HG02981 (cell line): ENCODE measurements around the gene CES3.
A peak's percentile ranks its signal among the peaks of the same experiment; 100 is the strongest.

Experiments
- ATAC-seq: cut with Tn5 transposase; IDR thresholded peaks from one replicate; pipeline ENCODE4 v1.9.1; 2021; ENCODE audit warnings: mild to moderate bottlenecking, moderate library complexity; ENCODE audit not compliant: unreplicated experiment

CES3 gene

GRCh38 chr16:67000384-67001351 lies 39.6 kb downstream of the CES3 start:
- no peak for ATAC-seq

- no peak for ATAC-seq
These were observed 40.7 kb downstream of the CES3 start for GRCh38 chr16:67001726-67002125.

GRCh38 chr16:67006930-67007658 lies 46.0 kb downstream of the CES3 start:
- no peak for ATAC-seq

GRCh38 chr16:67009158-67009557 lies 48.1 kb downstream of the CES3 start:
- ATAC-seq: no peak

- ATAC-seq: no peak
These were observed 50.2 kb downstream of the CES3 start for GRCh38 chr16:67011274-67011673.

GRCh38 chr16:67013233-67013822 lies 52.3 kb downstream of the CES3 start:
- no peak for ATAC-seq

GRCh38 chr16:67013823-67014633 lies 53.0 kb downstream of the CES3 start:
- no peak for ATAC-seq

- no peak for ATAC-seq
These were observed 53.7 kb downstream of the CES3 start for GRCh38 chr16:67014634-67015312.

GRCh38 chr16:67015313-67015731 lies 54.3 kb downstream of the CES3 start:
- no peak for ATAC-seq

GRCh38 chr16:67016143-67016542 lies 55.1 kb downstream of the CES3 start:
- no peak for ATAC-seq

GRCh38 chr16:67016681-67017420 lies 55.8 kb downstream of the CES3 start:
- no peak for ATAC-seq

GRCh38 chr16:67017421-67017750 lies 56.3 kb downstream of the CES3 start:
- no peak for ATAC-seq

GRCh38 chr16:67017810-67018488 lies 56.9 kb downstream of the CES3 start:
- ATAC-seq: peak; percentile 94

GRCh38 chr16:67019171-67019570 lies 58.1 kb downstream of the CES3 start:
- ATAC-seq: no peak

- ATAC-seq: no peak
These were observed 60.3 kb downstream of the CES3 start for GRCh38 chr16:67021321-67021720.

GRCh38 chr16:67022531-67023214 lies 61.6 kb downstream of the CES3 start:
- no peak for ATAC-seq

GRCh38 chr16:67023689-67024088 lies 62.6 kb downstream of the CES3 start:
- no peak for ATAC-seq
